Panc1 (cell line): ENCODE results near the gene PLPP4. TPM values are rescaled to one million over a fixed set of nuclear protein-coding genes. Genes with fewer than 3 reads are reported as not detected.

ENCODE experiments used
- ATAC-seq: fragments of 200-7000 bp; cut with Tn5 transposase; 2 replicates; pipeline ENCODE4 v1.9.1; 2020; ENCODE audit warnings: mild to moderate bottlenecking, moderate library complexity
- BruUV-seq: library from RNA; stranded (reverse); fragments of 400-500 nt; replicated peaks from 2 replicates; lab custom pipeline; 2021; lab: Mats Ljungman, UMichigan
- CTCF ChIA-PET: fragments of 300-600 bp; sonication (Branson Sonifier 250); formaldehyde crosslinking; loops from one replicate; lab custom pipeline; 2022; ENCODE audit warnings: antibody characterized with exemption; lab: Charles Lee
- POLR2A ChIA-PET: fragments of 300-600 bp; sonication (Branson Sonifier 250); formaldehyde crosslinking; loops from one replicate; lab custom pipeline; 2022; ENCODE audit warnings: antibody characterized with exemption; lab: Charles Lee
- DNase-seq: peaks from one replicate; pipeline ENCODE4 v3.0.0-alpha.2; 2010; ENCODE audit warnings: low read depth, low spot score
- H3K27ac ChIP-seq: 2 replicates; pipeline ENCODE4 v1.5.1; 2011; ENCODE audit warnings: mild to moderate bottlenecking, low read length, inconsistent platforms
- H3K27me3 ChIP-seq: fragments of 200-500 bp; sonication (Bioruptor generic); 2 replicates; pipeline ENCODE4 v1.6.0; 2014; ENCODE audit warnings: low read length, inconsistent platforms; ENCODE audit not compliant: control insufficient read depth, insufficient read depth
- H3K36me3 ChIP-seq: fragments of 200-500 bp; sonication (Bioruptor generic); 2 replicates; pipeline ENCODE4 v1.5.1; 2014; ENCODE audit warnings: inconsistent platforms, mild to moderate bottlenecking, low read length, moderate library complexity; ENCODE audit not compliant: control insufficient read depth, insufficient read depth
- H3K4me1 ChIP-seq: 2 replicates; pipeline ENCODE4 v1.5.1; 2011; ENCODE audit warnings: inconsistent platforms, mild to moderate bottlenecking, low read length, moderate library complexity; ENCODE audit not compliant: control insufficient read depth, insufficient read depth
- H3K4me3 ChIP-seq, 2 experiments: 2 replicates each; pipeline ENCODE4 v1.5.1; 2011 to 2012; ENCODE audit warnings: low read depth in 2 of 2, low read length in 2 of 2, mild to moderate bottlenecking in 2 of 2, inconsistent platforms in 1 of 2, moderate library complexity in 1 of 2
- H3K9me3 ChIP-seq: fragments of 200-500 bp; sonication (Bioruptor generic); 2 replicates; pipeline ENCODE4 v1.5.1; 2014; ENCODE audit warnings: low read depth, mild to moderate bottlenecking, inconsistent platforms, low read length, moderate library complexity; ENCODE audit not compliant: control insufficient read depth, insufficient read depth
- POLR2AphosphoS5 ChIP-seq: IDR thresholded peaks from 2 replicates; pipeline ENCODE4 v1.6.1; 2012; ENCODE audit warnings: mild to moderate bottlenecking, low read depth, low read length, moderate library complexity
- SIN3A ChIP-seq: IDR thresholded peaks from 2 replicates; pipeline ENCODE4 v1.6.1; 2012; ENCODE audit warnings: low read depth, mild to moderate bottlenecking, low read length, moderate library complexity, borderline replicate concordance; ENCODE audit not compliant: insufficient read depth
- TCF7L2 ChIP-seq: IDR thresholded peaks from 2 replicates; pipeline ENCODE4 v1.6.1; 2011; ENCODE audit warnings: mild to moderate bottlenecking, low read depth, low read length, inconsistent platforms
- in situ Hi-C: cut with HindIII; loops from 2 replicates; pipeline ENCODE4 v1.10.0; 2016; ENCODE audit warnings: low sequenced_read_pairs, low pct_unique_long_range_greater_than_20kb
- intact Hi-C: fragments of 100-400 bp; cut with micrococcal nuclease; formaldehyde crosslinking; loops from one replicate; pipeline ENCODE4 v1.10.0; 2022; ENCODE audit not compliant: unreplicated experiment
- total RNA-seq: library from RNA; stranded (reverse); gene quantifications from one replicate; pipeline ENCODE4 v1.2.1, GENCODE V29; 2021; ENCODE audit not compliant: unreplicated experiment
- TF ChIP-seq, protein P1 (sequence below), 2 experiments: IDR thresholded peaks; 2 replicates each; pipeline ENCODE4 v1.6.1; 2011 to 2012; ENCODE audit warnings: low read depth in 2 of 2, control low read depth in 1 of 2, low read length in 1 of 2, mild to moderate bottlenecking in 1 of 2, moderate library complexity in 1 of 2; ENCODE audit not compliant: insufficient read depth in 1 of 2
- TF ChIP-seq, protein P2 (sequence below): fragments of 450-650 bp; IDR thresholded peaks from 2 replicates; pipeline ENCODE4 v1.5.1; 2017; ENCODE audit warnings: mild to moderate bottlenecking

PLPP4 gene
- total RNA-seq, 1 experiment from 2014 or later = 0.18 TPM

- intact Hi-C loops (no loop called here), in situ Hi-C loops (no loop called here)
- Histone ChIP-seq H3K4me3 (no peak overlapping the region), H3K27ac (no peak overlapping the region), H3K9me3 (no peaks in the 10 kb centered on the region), H3K4me1 (no peaks in the 10 kb centered on the region), H3K27me3 (peaks cover 21% of the 10 kb centered on the region), H3K36me3 (no peaks in the 10 kb centered on the region)
- BruUV-seq = no TSS peak
- ATAC-seq (no peak), DNase-seq (no peak)
- CTCF ChIA-PET = no interaction called here
- TF ChIP-seq, protein P1, sequence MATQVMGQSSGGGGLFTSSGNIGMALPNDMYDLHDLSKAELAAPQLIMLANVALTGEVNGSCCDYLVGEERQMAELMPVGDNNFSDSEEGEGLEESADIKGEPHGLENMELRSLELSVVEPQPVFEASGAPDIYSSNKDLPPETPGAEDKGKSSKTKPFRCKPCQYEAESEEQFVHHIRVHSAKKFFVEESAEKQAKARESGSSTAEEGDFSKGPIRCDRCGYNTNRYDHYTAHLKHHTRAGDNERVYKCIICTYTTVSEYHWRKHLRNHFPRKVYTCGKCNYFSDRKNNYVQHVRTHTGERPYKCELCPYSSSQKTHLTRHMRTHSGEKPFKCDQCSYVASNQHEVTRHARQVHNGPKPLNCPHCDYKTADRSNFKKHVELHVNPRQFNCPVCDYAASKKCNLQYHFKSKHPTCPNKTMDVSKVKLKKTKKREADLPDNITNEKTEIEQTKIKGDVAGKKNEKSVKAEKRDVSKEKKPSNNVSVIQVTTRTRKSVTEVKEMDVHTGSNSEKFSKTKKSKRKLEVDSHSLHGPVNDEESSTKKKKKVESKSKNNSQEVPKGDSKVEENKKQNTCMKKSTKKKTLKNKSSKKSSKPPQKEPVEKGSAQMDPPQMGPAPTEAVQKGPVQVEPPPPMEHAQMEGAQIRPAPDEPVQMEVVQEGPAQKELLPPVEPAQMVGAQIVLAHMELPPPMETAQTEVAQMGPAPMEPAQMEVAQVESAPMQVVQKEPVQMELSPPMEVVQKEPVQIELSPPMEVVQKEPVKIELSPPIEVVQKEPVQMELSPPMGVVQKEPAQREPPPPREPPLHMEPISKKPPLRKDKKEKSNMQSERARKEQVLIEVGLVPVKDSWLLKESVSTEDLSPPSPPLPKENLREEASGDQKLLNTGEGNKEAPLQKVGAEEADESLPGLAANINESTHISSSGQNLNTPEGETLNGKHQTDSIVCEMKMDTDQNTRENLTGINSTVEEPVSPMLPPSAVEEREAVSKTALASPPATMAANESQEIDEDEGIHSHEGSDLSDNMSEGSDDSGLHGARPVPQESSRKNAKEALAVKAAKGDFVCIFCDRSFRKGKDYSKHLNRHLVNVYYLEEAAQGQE (IDR thresholded peaks at IDR 0.05; ENCODE audit: insufficient read depth in 1 of 2, low read depth in 2 of 2, low read length in 1 of 2) = no peak
- TF ChIP-seq POLR2AphosphoS5 (no peak), SIN3A (no peak), TCF7L2 (no peak)
- TF ChIP-seq, protein P2, sequence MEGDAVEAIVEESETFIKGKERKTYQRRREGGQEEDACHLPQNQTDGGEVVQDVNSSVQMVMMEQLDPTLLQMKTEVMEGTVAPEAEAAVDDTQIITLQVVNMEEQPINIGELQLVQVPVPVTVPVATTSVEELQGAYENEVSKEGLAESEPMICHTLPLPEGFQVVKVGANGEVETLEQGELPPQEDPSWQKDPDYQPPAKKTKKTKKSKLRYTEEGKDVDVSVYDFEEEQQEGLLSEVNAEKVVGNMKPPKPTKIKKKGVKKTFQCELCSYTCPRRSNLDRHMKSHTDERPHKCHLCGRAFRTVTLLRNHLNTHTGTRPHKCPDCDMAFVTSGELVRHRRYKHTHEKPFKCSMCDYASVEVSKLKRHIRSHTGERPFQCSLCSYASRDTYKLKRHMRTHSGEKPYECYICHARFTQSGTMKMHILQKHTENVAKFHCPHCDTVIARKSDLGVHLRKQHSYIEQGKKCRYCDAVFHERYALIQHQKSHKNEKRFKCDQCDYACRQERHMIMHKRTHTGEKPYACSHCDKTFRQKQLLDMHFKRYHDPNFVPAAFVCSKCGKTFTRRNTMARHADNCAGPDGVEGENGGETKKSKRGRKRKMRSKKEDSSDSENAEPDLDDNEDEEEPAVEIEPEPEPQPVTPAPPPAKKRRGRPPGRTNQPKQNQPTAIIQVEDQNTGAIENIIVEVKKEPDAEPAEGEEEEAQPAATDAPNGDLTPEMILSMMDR = no peak
- POLR2A ChIA-PET = no interaction called here
Observed at GRCh38 chr10:120428754-120429153, 28.3 kb upstream of the PLPP4 start.

- TF ChIP-seq, protein P2 = no peak
- TF ChIP-seq SIN3A = no peak
- TF ChIP-seq, protein P1 (IDR thresholded peaks at IDR 0.05; ENCODE audit: insufficient read depth in 1 of 2, low read depth in 2 of 2, low read length in 1 of 2) = no peak
- TF ChIP-seq TCF7L2 = no peak
- no peak for TF ChIP-seq POLR2AphosphoS5
- no TSS peak for BruUV-seq
- ATAC-seq (no peak), DNase-seq (no peak)
- ChIA-PET CTCF (no interaction called here), POLR2A (no interaction called here)
- no peaks in the 10 kb centered on the region for H3K36me3 ChIP-seq
- H3K4me3 ChIP-seq = no peak overlapping the region
- no peaks in the 10 kb centered on the region for H3K9me3 ChIP-seq
- H3K27ac ChIP-seq = no peak overlapping the region
- in situ Hi-C loops = no loop called here
- H3K4me1 ChIP-seq = no peaks in the 10 kb centered on the region
- peaks cover 20% of the 10 kb centered on the region for H3K27me3 ChIP-seq
- intact Hi-C loops = no loop called here
Observed at GRCh38 chr10:120429395-120429794, 27.6 kb upstream of the PLPP4 start.
